GM21576 (cell line): Measurements from ENCODE around the gene EARS2.
"Not testable (repeated sequence)": the region's sequence is repeated elsewhere in the genome, so short reads cannot be mapped to it uniquely, and the experiment has no call there.

Source experiments
- ATAC-seq: cut with Tn5 transposase; IDR thresholded peaks from one replicate; pipeline ENCODE4 v1.9.1; 2021; ENCODE audit warnings: mild to moderate bottlenecking, moderate library complexity; ENCODE audit not compliant: unreplicated experiment

The EARS2 gene

GRCh38 chr16:23556881-23557778 lies at the start of gene EARS2, which contains the start of gene UBFD1:
Gene EARS2 (minus strand): TSS chr16:23557350. CDS start chr16:23557343, 7 bp downstream.
Gene UBFD1 (plus strand): TSS chr16:23557727. CDS start chr16:23557743, 16 bp downstream.
- ATAC-seq: peak; percentile 87

GRCh38 chr16:23597003-23597756 lies 40.0 kb upstream of the EARS2 start:
- no peak for ATAC-seq

- peak; percentile 89 for ATAC-seq
Measured at GRCh38 chr16:23595951-23596720, 39.0 kb upstream of the EARS2 start, which contains the start of gene NDUFAB1. Gene NDUFAB1 (minus strand): TSS chr16:23596316. CDS start chr16:23596290, 26 bp downstream.

- no peak for ATAC-seq
Measured at GRCh38 chr16:23595246-23595950, 38.2 kb upstream of the EARS2 start.

- ATAC-seq: no peak
Measured at GRCh38 chr16:23594186-23594585, 37.0 kb upstream of the EARS2 start.

- no peak for ATAC-seq
Measured at GRCh38 chr16:23590181-23590580, 33.0 kb upstream of the EARS2 start.

- no peak for ATAC-seq
Measured at GRCh38 chr16:23587726-23588125, 30.6 kb upstream of the EARS2 start.

GRCh38 chr16:23584186-23585076 lies 27.3 kb upstream of the EARS2 start:
- no peak for ATAC-seq

- ATAC-seq: not testable (repeated sequence)
Measured at GRCh38 chr16:23583271-23583670, 26.1 kb upstream of the EARS2 start.

- no peak for ATAC-seq
Measured at GRCh38 chr16:23581764-23582163, 24.6 kb upstream of the EARS2 start.

GRCh38 chr16:23580391-23580790 lies 23.2 kb upstream of the EARS2 start:
- no peak for ATAC-seq

- no peak for ATAC-seq
Measured at GRCh38 chr16:23579371-23579770, 22.2 kb upstream of the EARS2 start.

GRCh38 chr16:23578101-23578830 lies 21.1 kb upstream of the EARS2 start:
- no peak for ATAC-seq

GRCh38 chr16:23577493-23577892 lies 20.3 kb upstream of the EARS2 start:
- ATAC-seq: no peak

- no peak for ATAC-seq
Measured at GRCh38 chr16:23575834-23576233, 18.7 kb upstream of the EARS2 start.

GRCh38 chr16:23573817-23574216 lies 16.7 kb upstream of the EARS2 start:
- no peak for ATAC-seq

GRCh38 chr16:23572394-23572793 lies 15.2 kb upstream of the EARS2 start:
- no peak for ATAC-seq

- ATAC-seq: no peak
Measured at GRCh38 chr16:23571895-23572294, 14.7 kb upstream of the EARS2 start.
